Peyer's patch (tissue), 4 donors: ENCODE measurements around the gene SLC9A8.

Experiments
- CTCF ChIP-seq, 6 experiments: fragments of 450-650 bp in 4 of 6; fragments of 200-600 bp in 2 of 6; sonication (generic) in 1 of 6; IDR thresholded peaks; one replicate each; pipeline ENCODE4 v1.5.1; 2017 to 2019; ENCODE audit warnings: antibody characterized with exemption in 6 of 6, mild to moderate bottlenecking in 3 of 6, moderate library complexity in 1 of 6
- POLR2A ChIP-seq, 2 donors: fragments of 450-650 bp; IDR thresholded peaks; one replicate each; pipeline ENCODE4 v1.5.1; 2017; ENCODE audit warnings: antibody characterized with exemption in 2 of 2, mild to moderate bottlenecking in 2 of 2, moderate library complexity in 2 of 2

DNA sequence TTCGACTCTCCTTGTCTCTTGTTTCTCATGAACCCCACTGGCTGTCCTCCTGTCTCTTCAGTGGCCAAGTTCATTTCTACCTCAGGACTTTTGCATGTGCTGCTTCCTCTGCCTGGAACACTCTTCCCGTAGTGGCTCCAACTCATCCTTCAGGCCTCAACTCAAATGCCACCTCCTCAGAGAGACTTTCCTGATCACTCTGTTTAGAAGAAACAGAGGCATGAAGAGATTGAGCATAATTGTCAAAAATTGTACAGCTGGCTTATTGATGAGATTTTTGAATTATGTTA lies 17.5 kb upstream of the SLC9A8 start:
- TF ChIP-seq CTCF (IDR thresholded peaks at IDR 0.05) (no peak), POLR2A (IDR thresholded peaks at IDR 0.05) (no peak)
